Mononuclear cell (primary cell): ENCODE results near the gene CDK5R2. TPM values are rescaled to one million over a fixed set of nuclear protein-coding genes. Genes with fewer than 3 reads are reported as not detected.
"Not testable (repeated sequence)": the region's sequence is repeated elsewhere in the genome, so short reads cannot be mapped to it uniquely, and the experiment has no call there.

ENCODE experiments used
- H3K27me3 ChIP-seq: 2 replicates; pipeline ENCODE4 v1.6.0; 2011; ENCODE audit warnings: low read length, control low read depth; ENCODE audit not compliant: insufficient read depth
- H3K4me1 ChIP-seq: 2 replicates; pipeline ENCODE4 v1.5.1; 2011; ENCODE audit warnings: mild to moderate bottlenecking, low read length, control low read depth; ENCODE audit not compliant: insufficient read depth
- H3K4me3 ChIP-seq: 2 replicates; pipeline ENCODE4 v1.5.1; 2011; ENCODE audit warnings: mild to moderate bottlenecking, low read length, moderate library complexity
- H3K9me3 ChIP-seq: 2 replicates; pipeline ENCODE4 v1.5.1; 2011; ENCODE audit warnings: low read depth, mild to moderate bottlenecking, control low read depth, low read length
- total RNA-seq: library from RNA; depleted of rRNA; stranded (reverse); fragments of >200 nt; gene quantifications from one replicate; pipeline ENCODE4 v1.2.3, GENCODE V29; 2012

CDK5R2 gene
- not detected for total RNA-seq

DNA sequence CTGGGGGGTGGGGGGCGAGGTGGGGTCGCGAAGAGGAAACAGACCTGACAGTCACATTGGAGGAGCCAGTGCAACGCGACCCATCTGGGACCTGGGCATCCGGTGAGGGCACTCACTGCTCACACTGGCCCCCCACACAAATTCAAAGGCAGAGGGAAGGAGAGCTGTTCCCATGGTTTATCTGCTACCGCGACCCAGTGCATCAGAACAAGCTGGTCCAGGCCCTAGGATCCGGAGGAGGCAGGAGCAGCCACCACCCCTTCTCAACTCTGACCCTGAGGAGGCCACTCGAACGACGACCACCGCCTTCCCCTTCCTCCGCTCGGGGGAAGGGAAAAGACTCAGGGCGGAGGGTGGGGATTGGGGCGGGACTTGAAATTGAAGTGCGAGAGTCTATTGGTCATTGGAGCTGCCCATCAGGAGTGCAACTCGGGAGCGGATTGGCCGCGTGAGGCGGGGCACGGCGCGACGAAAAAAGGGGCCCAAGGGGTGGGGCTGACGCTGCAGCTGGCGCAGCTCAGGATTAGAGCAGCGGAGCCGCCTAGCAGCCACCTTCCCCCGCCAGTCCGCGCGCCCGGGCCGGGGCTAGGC, at the start of gene CDK5R2:
CDK5R2 (plus strand) TSS at position 526 of the 591 bp plus-strand sequence. CDS start 155 bp downstream, outside the sequence.
- Histone ChIP-seq H3K4me1 (peaks cover 18% of the 10 kb centered on the region), H3K4me3 (no peak within 1 kb of the TSS), H3K9me3 (no peaks in the 10 kb centered on the region), H3K27me3 (peaks cover 59% of the 10 kb centered on the region)

DNA sequence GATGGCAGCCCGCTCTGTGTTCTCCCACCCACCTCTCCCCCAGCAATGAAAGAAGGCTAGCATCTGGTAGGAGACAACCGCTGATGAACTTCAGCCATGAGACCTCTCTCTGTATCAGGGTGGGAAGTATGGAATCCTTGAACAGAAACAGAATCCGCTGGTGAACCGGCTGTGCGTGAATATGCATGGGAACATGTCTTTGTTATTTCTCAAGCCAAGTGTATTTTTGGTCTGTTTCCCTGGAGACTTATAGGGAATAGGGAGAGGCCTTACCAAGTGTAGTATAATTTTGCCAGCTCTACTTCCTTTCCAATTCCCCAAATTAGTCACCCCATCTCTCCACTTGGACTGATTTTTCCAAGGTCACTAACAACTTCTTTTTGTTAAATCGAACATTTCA, 48.7 kb upstream of the CDK5R2 start:
- no peak overlapping the region for H3K4me3 ChIP-seq
- H3K9me3 ChIP-seq = no peaks in the 10 kb centered on the region
- peaks cover 12% of the 10 kb centered on the region for H3K27me3 ChIP-seq
- H3K4me1 ChIP-seq = peaks cover 13% of the 10 kb centered on the region

DNA sequence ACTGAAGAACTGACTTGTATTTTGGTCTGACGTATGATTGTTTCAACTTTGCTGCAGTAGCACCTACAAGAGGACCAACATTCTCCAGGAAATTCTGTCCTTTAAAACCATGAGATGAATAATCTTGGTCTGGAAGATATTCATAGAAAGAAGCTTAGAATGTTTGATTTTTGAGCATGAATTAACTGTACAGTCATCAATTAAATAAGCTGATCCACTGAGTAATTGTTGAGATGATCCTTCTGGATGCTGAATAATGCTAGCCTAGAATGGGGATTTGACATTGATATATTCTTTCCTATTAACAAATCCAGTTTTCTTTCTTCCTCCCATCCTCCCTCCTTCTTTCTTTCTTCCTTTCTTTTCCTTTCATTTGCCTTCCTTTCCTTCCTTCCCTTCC, 39.0 kb upstream of the CDK5R2 start:
- Histone ChIP-seq H3K9me3 (no peaks in the 10 kb centered on the region), H3K4me3 (no peak overlapping the region), H3K27me3 (peaks cover 25% of the 10 kb centered on the region), H3K4me1 (no peaks in the 10 kb centered on the region)

DNA sequence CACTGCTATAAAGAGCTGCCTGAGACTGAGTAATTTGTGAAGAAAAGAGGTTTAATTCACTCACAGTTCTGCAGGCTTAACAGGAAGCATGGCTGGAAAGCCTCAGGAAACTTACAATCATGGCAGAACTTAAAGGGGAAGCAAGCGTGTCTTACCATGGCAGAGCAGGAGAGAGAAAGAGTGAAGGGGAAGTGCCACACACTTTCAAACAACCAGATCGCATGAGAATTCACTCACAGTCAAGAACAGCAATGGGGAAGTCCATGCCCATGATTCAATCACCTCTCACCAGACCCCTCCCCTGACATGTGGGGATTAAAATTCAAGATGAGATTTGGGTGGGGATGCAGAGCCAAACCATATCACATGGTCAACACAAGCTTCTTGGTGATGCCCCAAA, 34.7 kb upstream of the CDK5R2 start:
- Histone ChIP-seq H3K4me1 (no peaks in the 10 kb centered on the region), H3K4me3 (no peak overlapping the region), H3K9me3 (no peaks in the 10 kb centered on the region), H3K27me3 (peaks cover 19% of the 10 kb centered on the region)

DNA sequence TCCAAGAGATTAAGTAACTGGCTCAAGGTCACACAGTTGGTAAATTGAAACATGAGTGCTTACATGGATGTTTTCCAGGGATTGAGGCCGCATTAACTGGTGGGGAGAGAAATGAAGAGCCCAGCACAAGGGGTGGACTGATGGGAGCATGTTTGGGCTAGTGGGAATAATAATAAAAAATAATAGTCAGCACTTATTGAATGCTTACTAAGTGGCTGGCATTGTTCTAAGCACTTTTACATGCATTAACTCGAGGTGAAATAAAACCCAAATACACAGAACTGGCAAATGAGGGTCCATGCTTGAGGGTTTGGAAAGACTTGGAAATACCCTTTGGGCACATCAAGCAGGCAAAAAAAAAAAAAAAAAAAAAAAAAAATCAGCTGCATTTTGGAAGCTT, 34.0 kb upstream of the CDK5R2 start:
- no peaks in the 10 kb centered on the region for H3K9me3 ChIP-seq
- no peak overlapping the region for H3K4me3 ChIP-seq
- H3K27me3 ChIP-seq = peaks cover 14% of the 10 kb centered on the region
- no peaks in the 10 kb centered on the region for H3K4me1 ChIP-seq

DNA sequence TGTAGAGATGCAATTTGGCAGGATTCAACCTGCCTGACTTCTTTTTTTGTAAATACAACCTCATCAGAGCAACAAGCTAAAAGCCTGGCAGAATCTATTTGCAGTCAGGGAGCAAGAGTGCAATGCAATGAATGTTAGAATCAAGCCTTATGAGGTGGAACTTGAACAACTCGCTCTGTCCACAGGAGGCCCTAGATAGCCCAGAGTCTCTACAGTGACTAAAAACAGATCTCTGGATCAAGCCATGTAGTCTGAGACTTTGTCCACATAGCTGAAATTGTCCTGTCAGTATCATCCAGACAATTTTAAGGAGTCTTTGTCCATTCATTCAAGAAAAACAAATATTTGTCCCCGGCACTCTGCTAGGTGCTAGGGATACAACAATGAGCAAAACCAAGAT, 32.0 kb upstream of the CDK5R2 start:
- H3K4me1 ChIP-seq = no peaks in the 10 kb centered on the region
- H3K9me3 ChIP-seq = no peaks in the 10 kb centered on the region
- no peak overlapping the region for H3K4me3 ChIP-seq
- peaks cover 10% of the 10 kb centered on the region for H3K27me3 ChIP-seq

DNA sequence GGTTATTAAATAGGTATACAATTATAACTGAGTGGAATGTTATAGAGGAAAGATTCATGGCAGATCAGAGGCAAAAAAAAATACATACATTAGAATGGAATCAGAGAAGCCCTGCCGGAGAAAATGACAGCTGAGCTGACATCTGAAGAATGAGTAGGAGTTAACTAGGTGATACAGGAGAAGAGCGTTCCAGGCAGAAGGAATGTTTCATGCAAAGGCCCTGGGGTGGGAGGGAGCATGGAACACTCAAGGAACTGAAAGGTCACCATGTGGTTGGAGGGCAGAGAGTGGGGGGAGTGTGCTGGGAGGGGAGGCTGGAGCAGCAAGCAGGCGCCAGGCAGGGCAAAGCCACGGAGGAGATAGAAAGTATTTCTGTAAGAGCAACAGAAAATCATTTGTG, 31.6 kb upstream of the CDK5R2 start:
- H3K4me1 ChIP-seq = no peaks in the 10 kb centered on the region
- no peaks in the 10 kb centered on the region for H3K9me3 ChIP-seq
- H3K4me3 ChIP-seq = no peak overlapping the region
- H3K27me3 ChIP-seq = peaks cover 10% of the 10 kb centered on the region

DNA sequence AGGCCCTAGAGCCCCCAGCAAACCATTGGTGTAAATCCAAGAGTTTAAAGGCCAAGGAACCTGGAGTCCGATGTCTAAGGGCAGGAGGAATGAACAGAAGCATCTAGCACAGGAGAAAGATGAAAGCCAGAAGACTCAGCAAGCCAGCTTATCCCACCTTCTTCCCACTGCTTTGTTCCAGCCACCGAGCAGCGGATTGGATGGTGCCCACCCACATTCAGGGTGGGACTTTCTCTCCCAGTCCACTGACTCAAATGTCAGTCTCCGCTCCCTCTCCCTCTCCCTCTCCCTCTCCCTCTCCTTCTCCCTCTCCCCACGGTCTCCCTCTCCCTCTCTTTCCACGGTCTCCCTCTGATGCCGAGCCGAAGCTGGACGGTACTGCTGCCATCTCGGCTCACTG, 29.0 kb upstream of the CDK5R2 start:
- not testable (repeated sequence) for H3K4me3 ChIP-seq, H3K9me3 ChIP-seq, H3K4me1 ChIP-seq
- H3K27me3 ChIP-seq = peaks cover 12% of the 10 kb centered on the region

DNA sequence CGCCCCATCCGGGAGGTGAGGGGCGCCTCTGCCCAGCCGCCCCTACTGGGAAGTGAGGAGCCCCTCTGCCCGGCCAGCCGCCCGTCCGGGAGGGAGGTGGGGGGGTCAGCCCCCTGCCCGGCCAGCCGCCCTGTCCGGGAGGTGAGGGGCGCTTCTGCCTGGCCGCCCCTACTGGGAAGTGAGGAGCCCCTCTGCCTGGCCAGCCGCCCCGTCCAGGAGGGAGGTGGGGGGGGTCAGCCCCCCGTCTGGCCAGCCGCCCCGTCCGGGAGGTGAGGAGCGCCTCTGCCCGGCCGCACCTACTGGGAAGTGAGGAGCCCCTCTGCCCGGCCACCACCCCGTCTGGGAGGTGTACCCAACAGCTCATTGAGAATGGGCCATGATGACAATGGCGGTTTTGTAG, 27.7 kb upstream of the CDK5R2 start:
- not testable (repeated sequence) for H3K4me1 ChIP-seq

DNA sequence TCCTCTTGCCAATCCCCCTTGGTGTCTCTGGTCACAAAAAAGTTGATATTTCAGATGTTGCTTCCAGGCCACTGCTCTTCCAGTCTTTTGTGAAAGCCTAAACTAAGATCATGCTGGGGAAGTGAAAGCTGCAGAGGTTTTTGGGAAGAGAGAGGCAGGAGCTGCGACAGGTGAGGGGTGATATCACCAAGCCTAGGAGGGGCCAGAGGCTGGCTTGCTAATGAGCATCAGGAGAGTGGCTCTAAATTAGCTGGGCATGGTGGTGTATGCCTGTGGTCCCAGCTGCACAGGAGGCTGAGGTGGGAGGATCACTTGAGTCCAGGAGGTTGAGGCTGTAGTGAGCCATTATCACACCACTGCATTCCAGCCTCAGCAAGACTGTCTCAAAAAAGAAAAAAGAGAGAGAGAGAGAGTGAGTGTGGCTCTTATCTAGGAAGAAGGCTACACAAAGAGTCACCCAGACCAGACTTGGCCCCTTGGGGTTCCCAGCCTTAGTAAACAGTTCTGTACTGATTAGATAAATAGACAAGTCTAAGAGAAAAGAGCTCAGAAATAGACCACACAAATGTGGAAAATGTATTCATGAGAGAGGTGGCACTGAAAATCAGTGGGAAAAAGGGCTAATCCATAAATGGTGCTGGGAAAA, 14.6 kb upstream of the CDK5R2 start:
- Histone ChIP-seq H3K4me1 (no peaks in the 10 kb centered on the region), H3K27me3 (peaks cover 47% of the 10 kb centered on the region), H3K9me3 (no peaks in the 10 kb centered on the region), H3K4me3 (no peak overlapping the region)

More for the DNA sequence above, 27.7 kb upstream of the CDK5R2 start:
- H3K4me3 ChIP-seq, H3K9me3 ChIP-seq: not testable (repeated sequence)
- peaks cover 17% of the 10 kb centered on the region for H3K27me3 ChIP-seq

DNA sequence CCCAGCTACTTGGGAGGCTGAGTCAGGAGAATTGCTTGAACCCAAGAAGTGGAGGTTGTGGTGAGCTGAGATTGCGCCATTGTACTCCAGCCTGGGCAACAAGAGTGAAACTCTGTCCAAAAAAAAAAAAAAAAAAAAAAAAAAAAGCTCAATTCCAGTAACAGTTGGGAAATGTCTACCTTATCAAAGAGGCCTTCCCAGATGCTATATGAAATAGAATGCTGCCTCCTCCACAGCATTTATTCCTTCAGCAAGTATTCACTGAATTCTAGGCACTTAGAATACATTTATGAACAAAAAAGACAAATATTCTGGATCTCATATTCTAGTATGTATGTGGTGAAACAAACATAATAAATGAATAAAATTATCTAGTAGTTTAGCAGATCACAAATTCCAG, 12.8 kb upstream of the CDK5R2 start:
- Histone ChIP-seq H3K4me3 (no peak overlapping the region), H3K4me1 (no peaks in the 10 kb centered on the region), H3K27me3 (peaks cover 36% of the 10 kb centered on the region), H3K9me3 (no peaks in the 10 kb centered on the region)

DNA sequence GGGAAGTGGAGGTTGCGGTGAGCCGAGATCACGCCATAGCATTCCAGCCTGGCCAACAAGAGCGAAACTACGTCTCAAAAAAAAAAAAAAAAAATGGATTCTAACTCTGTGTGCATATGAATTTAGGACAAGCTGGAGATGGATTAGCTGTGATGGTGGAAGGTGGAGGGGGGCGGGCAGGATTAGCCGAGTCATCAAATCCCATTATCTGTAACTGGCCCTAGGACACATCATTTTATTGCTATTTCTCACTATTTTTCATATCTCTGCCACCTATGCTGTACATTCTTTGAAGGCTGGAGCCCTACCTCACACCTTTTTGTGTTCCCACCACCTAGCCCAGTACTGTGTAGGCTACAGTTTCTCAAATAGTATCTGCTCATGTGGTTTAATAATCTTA, 7.3 kb upstream of the CDK5R2 start:
- Histone ChIP-seq H3K4me1 (no peaks in the 10 kb centered on the region), H3K4me3 (no peak overlapping the region), H3K9me3 (no peaks in the 10 kb centered on the region), H3K27me3 (peaks cover 14% of the 10 kb centered on the region)

DNA sequence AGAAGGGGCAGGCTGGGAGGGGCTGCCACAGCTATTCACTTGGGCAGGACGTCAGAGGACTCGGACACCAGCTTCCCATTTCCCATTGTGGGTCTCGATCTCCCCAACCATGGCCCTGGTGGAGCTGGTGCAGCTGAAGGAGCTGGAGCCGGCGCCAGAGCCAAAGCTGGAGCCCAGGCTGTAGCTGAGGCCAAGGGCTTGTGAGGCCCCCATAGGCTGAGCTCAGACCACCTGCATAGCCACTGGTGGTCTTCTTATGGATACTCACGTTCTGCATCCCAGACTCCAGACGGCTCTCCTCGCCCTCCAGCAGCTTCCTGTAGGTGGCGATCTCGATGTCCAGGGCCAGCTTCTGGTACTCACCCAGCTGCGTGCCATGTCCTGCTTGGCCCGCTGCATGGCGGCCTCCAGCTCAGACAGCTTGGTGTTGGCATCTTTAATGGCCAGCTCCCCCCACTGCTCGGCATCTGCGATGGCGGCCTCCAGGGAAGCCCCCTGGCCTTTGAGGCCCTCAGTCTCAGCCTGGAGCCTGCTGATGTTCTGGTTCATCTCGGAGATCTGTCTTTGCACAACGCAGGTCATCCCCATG, 6.0 kb upstream of the CDK5R2 start:
- Histone ChIP-seq H3K27me3 (peaks cover 27% of the 10 kb centered on the region), H3K9me3 (no peaks in the 10 kb centered on the region), H3K4me1 (no peaks in the 10 kb centered on the region), H3K4me3 (no peak overlapping the region)

DNA sequence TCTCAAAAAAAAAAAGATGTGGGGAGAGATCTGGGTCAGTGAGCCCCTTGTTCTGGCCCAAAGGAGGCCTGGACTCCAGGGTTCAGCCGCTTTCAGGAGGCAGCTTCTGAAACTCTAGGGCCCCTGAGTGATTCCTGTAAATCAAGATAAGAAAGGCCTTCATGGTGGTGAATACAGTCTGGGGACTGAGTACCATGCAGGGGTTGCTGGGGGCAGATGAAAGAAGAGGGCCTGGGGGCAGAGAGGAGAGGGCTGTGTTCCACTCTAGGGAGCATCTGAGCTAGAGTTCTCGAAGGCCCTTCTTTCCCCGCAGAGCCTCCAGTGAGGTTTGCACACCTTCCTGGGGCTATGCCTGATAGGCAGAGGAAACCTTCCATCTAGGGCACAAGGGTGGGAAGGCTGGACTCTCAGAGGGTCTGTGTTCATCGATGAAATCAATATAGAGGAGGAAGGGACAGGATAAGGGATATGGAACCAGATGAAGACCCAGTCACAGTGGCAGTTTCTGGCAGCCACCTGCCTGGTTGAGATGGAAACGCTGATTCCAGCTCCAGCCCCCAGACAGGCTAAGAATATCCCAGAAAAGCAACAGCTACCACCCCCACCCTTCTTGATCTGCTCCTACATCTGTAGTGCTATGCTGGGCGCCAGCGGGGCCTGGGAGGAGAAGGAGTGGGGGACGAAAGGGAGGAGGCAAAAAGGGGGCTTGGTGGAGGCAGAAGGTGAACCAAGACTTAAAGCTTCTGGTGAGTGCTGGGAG, 4.7 kb upstream of the CDK5R2 start:
- Histone ChIP-seq H3K4me3 (no peak overlapping the region), H3K27me3 (peaks cover 31% of the 10 kb centered on the region)

DNA sequence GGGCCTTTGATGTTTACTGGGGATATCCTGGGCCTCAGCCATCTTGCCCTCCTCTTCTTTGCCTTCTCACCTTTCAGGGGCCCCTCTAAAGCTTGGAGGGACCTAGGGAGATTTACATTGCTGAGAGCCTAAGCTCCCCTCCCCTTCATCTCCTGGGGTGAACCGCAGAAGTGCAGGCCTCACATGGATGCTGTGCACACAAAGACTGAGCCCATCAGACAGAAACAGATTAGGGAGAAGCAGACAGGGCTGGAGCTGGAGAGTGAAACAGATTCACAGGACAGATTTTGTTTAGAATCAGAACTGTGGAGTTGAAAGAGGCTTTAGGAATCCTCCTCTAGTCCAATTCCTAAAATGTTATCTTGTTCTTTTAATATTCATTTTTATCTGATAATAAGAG, 3.4 kb upstream of the CDK5R2 start:
- Histone ChIP-seq H3K27me3 (peaks cover 33% of the 10 kb centered on the region), H3K4me1 (peaks cover 12% of the 10 kb centered on the region), H3K4me3 (no peak overlapping the region), H3K9me3 (no peaks in the 10 kb centered on the region)

More for the DNA sequence above, 4.7 kb upstream of the CDK5R2 start:
- Histone ChIP-seq H3K9me3 (no peaks in the 10 kb centered on the region), H3K4me1 (peaks cover 1% of the 10 kb centered on the region)
